Upper lobe of left lung (tissue), 4 donors: ENCODE results near the gene EHMT1.

Experiments
- POLR2A ChIP-seq, 4 donors: fragments of 450-650 bp; IDR thresholded peaks; one replicate each; pipeline ENCODE4 v1.5.1; 2016 to 2017; ENCODE audit warnings: antibody characterized with exemption in 4 of 4, mild to moderate bottlenecking in 2 of 4
- POLR2AphosphoS5 ChIP-seq, 2 donors: sonication (generic); formaldehyde crosslinking; IDR thresholded peaks; one replicate each; pipeline ENCODE4 v1.5.1; 2017; ENCODE audit warnings: antibody characterized with exemption in 2 of 2
- TF ChIP-seq, protein P1 (sequence below), 6 experiments: fragments of 450-650 bp in 4 of 6; fragments of 200-600 bp in 2 of 6; sonication (generic) in 2 of 6; IDR thresholded peaks; one replicate each; pipeline ENCODE4 v1.5.1; 2016 to 2019; ENCODE audit warnings: antibody characterized with exemption in 6 of 6

DNA sequence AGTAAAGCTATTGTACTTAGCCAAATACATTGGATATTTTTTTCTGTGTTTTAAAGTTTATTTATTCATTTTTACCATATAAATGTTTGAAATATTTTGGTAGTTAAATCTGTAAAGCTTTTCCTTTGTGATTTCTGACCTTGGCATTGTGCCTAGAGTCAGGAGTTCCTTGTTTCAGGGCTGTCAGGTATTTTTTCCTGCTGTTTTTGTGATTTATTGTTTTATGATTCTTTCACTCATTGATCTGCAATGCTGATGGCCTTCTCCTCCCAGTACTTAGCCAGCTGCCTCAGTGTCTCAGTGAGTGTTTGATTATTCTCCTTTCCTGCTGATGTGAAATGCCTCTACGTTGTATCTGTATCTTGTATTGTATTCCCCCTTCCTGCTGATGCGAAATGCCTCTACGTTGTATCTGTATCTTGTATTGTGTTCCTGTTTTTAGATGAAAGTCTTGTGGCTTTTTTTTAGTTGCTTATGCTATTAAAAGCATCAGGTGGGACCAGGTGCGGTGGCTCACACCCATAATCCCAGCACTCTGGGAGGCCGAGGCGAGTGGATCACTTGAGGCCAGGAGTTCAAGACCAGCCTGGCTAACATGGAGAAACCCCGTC is 61.0 kb downstream of the EHMT1 start:
- TF ChIP-seq, protein P1, sequence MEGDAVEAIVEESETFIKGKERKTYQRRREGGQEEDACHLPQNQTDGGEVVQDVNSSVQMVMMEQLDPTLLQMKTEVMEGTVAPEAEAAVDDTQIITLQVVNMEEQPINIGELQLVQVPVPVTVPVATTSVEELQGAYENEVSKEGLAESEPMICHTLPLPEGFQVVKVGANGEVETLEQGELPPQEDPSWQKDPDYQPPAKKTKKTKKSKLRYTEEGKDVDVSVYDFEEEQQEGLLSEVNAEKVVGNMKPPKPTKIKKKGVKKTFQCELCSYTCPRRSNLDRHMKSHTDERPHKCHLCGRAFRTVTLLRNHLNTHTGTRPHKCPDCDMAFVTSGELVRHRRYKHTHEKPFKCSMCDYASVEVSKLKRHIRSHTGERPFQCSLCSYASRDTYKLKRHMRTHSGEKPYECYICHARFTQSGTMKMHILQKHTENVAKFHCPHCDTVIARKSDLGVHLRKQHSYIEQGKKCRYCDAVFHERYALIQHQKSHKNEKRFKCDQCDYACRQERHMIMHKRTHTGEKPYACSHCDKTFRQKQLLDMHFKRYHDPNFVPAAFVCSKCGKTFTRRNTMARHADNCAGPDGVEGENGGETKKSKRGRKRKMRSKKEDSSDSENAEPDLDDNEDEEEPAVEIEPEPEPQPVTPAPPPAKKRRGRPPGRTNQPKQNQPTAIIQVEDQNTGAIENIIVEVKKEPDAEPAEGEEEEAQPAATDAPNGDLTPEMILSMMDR (IDR thresholded peaks at IDR 0.05): no peak
- TF ChIP-seq POLR2AphosphoS5 (IDR thresholded peaks at IDR 0.05) (no peak), POLR2A (IDR thresholded peaks at IDR 0.05) (no peak)
